Progenitor cell of endocrine pancreas (in vitro differentiated cells): Measurements from ENCODE around the gene KRT34. TPM values are rescaled to one million over a fixed set of nuclear protein-coding genes. Genes with fewer than 3 reads are reported as not detected.

Experiments used
- DNase-seq: peaks from one replicate; pipeline ENCODE4 v3.0.0; 2021; ENCODE audit warnings: low spot score; ENCODE audit not compliant: unreplicated experiment
- H3K27ac Mint-ChIP-seq: 2 replicates; pipeline ENCODE4 v1.8.0; 2021; ENCODE audit warnings: mild to moderate bottlenecking, moderate library complexity, mixed read lengths
- H3K27me3 Mint-ChIP-seq: 2 replicates; pipeline ENCODE4 v1.8.0; 2021; ENCODE audit warnings: mixed read lengths
- H3K36me3 Mint-ChIP-seq: 2 replicates; pipeline ENCODE4 v1.8.0; 2022; ENCODE audit warnings: mixed read lengths; ENCODE audit not compliant: insufficient read depth
- H3K4me1 Mint-ChIP-seq: 2 replicates; pipeline ENCODE4 v1.8.0; 2021; ENCODE audit warnings: low read depth, mixed read lengths
- H3K4me3 Mint-ChIP-seq: 2 replicates; pipeline ENCODE4 v1.8.0; 2021; ENCODE audit warnings: low read depth, mild to moderate bottlenecking, moderate library complexity, mixed read lengths
- H3K9me3 Mint-ChIP-seq: 2 replicates; pipeline ENCODE4 v1.8.0; 2021; ENCODE audit warnings: low read depth, mixed read lengths
- CTCF ChIP-seq: fragments of 200-600 bp; sonication (generic); IDR thresholded peaks from one replicate; pipeline ENCODE4 v1.5.0; 2021; ENCODE audit warnings: antibody characterized with exemption, mild to moderate bottlenecking; ENCODE audit not compliant: unreplicated experiment
- total RNA-seq: library from RNA; stranded (reverse); gene quantifications from 2 replicates; pipeline ENCODE4 v1.2.1, GENCODE V29; 2021

The KRT34 gene
- total RNA-seq, 1 donor from 2014 or later: not detected

GRCh38 chr17:41413353-41413957 lies 31.3 kb upstream of the KRT34 start:
- Mint-ChIP-seq H3K4me1 (peaks cover 20% of the 10 kb centered on the region), H3K27ac (no peak overlapping the region), H3K27me3 (peaks cover 4% of the 10 kb centered on the region), H3K4me3 (no peak overlapping the region), H3K9me3 (no peaks in the 10 kb centered on the region), H3K36me3 (no peaks in the 10 kb centered on the region)
- no peak for DNase-seq
- no peak for TF ChIP-seq CTCF

- Mint-ChIP-seq H3K27me3 (peaks cover 7% of the 10 kb centered on the region), H3K4me1 (peaks cover 6% of the 10 kb centered on the region), H3K36me3 (no peaks in the 10 kb centered on the region), H3K27ac (no peak overlapping the region), H3K4me3 (no peak overlapping the region), H3K9me3 (no peaks in the 10 kb centered on the region)
- TF ChIP-seq CTCF: no peak
- no peak for DNase-seq
Measured at GRCh38 chr17:41411072-41411840, 29.1 kb upstream of the KRT34 start.

- DNase-seq: no peak
- no peaks in the 10 kb centered on the region for H3K4me1 Mint-ChIP-seq
- H3K36me3 Mint-ChIP-seq: no peaks in the 10 kb centered on the region
- no peak overlapping the region for H3K4me3 Mint-ChIP-seq
- no peaks in the 10 kb centered on the region for H3K9me3 Mint-ChIP-seq
- peaks cover 10% of the 10 kb centered on the region for H3K27me3 Mint-ChIP-seq
- TF ChIP-seq CTCF: no peak
- no peak overlapping the region for H3K27ac Mint-ChIP-seq
Measured at GRCh38 chr17:41407226-41407625, 25.1 kb upstream of the KRT34 start.

- H3K4me1 Mint-ChIP-seq: no peaks in the 10 kb centered on the region
- no peak overlapping the region for H3K4me3 Mint-ChIP-seq
- no peak overlapping the region for H3K27ac Mint-ChIP-seq
- no peaks in the 10 kb centered on the region for H3K9me3 Mint-ChIP-seq
- peaks cover 12% of the 10 kb centered on the region for H3K27me3 Mint-ChIP-seq
- TF ChIP-seq CTCF: no peak
- no peak for DNase-seq
- no peaks in the 10 kb centered on the region for H3K36me3 Mint-ChIP-seq
Measured at GRCh38 chr17:41406205-41406604, 24.1 kb upstream of the KRT34 start.

GRCh38 chr17:41404024-41404671 lies 22.0 kb upstream of the KRT34 start:
- H3K27me3 Mint-ChIP-seq: peaks cover 11% of the 10 kb centered on the region
- no peaks in the 10 kb centered on the region for H3K4me1 Mint-ChIP-seq
- H3K36me3 Mint-ChIP-seq: no peaks in the 10 kb centered on the region
- no peak for DNase-seq
- no peaks in the 10 kb centered on the region for H3K9me3 Mint-ChIP-seq
- H3K4me3 Mint-ChIP-seq: no peak overlapping the region
- TF ChIP-seq CTCF: no peak
- H3K27ac Mint-ChIP-seq: no peak overlapping the region
